Activated T-cell treated with anti-CD3 and anti-CD28 coated beads, Interleukin-2, amount 50 U/mL, for 24 hours (primary cell): Measurements from ENCODE around the gene ATRAID.
A peak's percentile ranks its signal among the peaks of the same experiment; 100 is the strongest.

Source experiments
- DNase-seq: peaks from one replicate; pipeline ENCODE4 v3.0.0-alpha.2; 2020
- H3K27ac Mint-ChIP-seq: 2 replicates; pipeline ENCODE4 v1.8.0; 2020; ENCODE audit warnings: mild to moderate bottlenecking, mixed read lengths
- H3K27me3 Mint-ChIP-seq: 2 replicates; pipeline ENCODE4 v1.8.0; 2020; ENCODE audit warnings: mixed read lengths
- H3K36me3 Mint-ChIP-seq: 2 replicates; pipeline ENCODE4 v1.8.0; 2020; ENCODE audit warnings: low read depth, mixed read lengths
- H3K4me1 Mint-ChIP-seq: 2 replicates; pipeline ENCODE4 v1.8.0; 2020; ENCODE audit warnings: low read depth, mixed read lengths
- H3K4me3 Mint-ChIP-seq: 2 replicates; pipeline ENCODE4 v1.8.0; 2020; ENCODE audit warnings: mild to moderate bottlenecking, moderate library complexity, mixed read lengths
- H3K9me3 Mint-ChIP-seq: 2 replicates; pipeline ENCODE4 v1.8.0; 2020; ENCODE audit warnings: mixed read lengths

The ATRAID gene

DNA sequence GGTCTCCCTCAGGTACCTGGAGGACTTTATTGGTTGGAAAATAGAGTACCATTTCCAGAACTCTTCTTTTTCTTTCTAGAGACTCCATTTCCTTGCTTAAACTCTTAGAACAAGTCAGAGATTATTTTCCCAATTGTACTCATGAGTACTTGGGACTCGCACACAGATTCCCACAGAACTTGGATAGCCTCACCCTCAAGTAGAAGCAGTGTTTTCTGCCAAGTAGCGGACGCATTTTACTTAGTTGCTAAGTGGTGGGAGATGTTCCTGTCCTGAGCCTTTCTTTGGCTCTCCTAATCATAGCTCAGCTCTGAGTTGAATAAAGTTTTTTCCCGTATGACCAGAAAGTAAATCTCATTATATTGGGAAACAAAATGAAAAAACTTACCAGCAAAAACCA, 33.8 kb downstream of the ATRAID start:
- no peak overlapping the region for H3K4me3 Mint-ChIP-seq

DNA sequence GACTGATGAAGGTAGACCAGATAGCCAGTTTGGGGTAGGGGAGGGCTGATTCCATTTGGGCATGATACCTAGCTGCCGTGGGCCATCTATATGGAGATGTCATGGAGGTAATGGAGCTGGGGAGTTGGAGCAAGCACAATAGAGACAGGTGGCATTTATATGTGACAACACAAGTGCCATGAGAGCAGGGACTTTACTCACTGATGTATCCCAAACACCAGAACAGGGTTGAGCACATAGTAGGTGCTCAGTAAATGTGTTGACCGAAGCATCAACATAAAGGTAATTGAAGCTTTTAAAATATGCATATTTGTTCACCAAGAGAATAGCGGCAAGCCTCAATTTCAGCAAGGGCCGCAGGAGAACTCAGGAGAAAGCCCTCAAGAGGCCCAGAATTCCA, 36.1 kb downstream of the ATRAID start:
- Mint-ChIP-seq H3K4me1 (no peaks in the 10 kb centered on the region), H3K36me3 (peaks cover 20% of the 10 kb centered on the region), H3K27me3 (peaks cover 14% of the 10 kb centered on the region), H3K4me3 (no peak overlapping the region), H3K27ac (no peak overlapping the region), H3K9me3 (no peaks in the 10 kb centered on the region)
- DNase-seq, result no peak

More for the DNA sequence above, 33.8 kb downstream of the ATRAID start:
- Mint-ChIP-seq H3K27ac (peak overlapping the region; percentile 22), H3K9me3 (no peaks in the 10 kb centered on the region), H3K4me1 (no peaks in the 10 kb centered on the region), H3K36me3 (peaks cover 42% of the 10 kb centered on the region), H3K27me3 (no peaks in the 10 kb centered on the region)
- no peak for DNase-seq

DNA sequence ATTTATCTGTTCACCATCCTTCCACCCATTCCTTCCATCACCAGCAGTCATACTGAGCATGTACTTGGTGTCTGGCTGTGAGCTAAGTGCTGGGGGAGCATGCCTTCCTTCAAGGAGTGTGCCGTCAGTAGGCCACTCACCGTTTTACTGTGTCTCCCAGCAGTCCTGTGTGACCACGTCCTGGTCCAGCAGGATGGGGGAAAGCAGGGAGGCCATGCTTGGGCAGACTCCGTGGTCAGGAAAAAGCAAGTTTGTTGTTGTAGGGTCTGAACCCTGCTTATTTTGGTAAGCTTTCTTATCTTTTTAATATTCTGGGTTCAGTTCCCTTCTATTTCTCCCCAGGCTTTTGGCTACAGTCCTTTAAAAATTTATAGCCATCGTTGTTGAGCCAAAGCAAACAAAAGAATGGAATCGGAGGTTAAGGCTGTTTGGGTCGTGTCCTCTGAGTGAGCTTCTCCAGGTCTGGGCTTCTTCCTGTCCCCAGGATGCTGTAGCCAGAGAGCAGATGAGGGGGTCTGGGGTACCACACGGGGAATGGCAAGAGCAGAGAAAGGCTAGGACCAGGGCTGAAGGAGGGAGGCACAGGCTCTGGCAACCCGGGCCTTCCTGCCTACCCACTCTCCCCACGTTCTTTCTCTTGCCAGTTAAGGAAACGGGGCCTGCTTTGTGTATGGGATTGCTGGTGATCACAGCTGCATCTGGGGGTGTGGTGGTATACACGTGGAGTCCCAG, 37.5 kb downstream of the ATRAID start:
- H3K27me3 Mint-ChIP-seq, result peaks cover 17% of the 10 kb centered on the region
- no peaks in the 10 kb centered on the region for H3K4me1 Mint-ChIP-seq
- H3K9me3 Mint-ChIP-seq, result no peaks in the 10 kb centered on the region
- peaks cover 5% of the 10 kb centered on the region for H3K36me3 Mint-ChIP-seq
- DNase-seq, result no peak
- H3K27ac Mint-ChIP-seq, result no peak overlapping the region
- no peak overlapping the region for H3K4me3 Mint-ChIP-seq

DNA sequence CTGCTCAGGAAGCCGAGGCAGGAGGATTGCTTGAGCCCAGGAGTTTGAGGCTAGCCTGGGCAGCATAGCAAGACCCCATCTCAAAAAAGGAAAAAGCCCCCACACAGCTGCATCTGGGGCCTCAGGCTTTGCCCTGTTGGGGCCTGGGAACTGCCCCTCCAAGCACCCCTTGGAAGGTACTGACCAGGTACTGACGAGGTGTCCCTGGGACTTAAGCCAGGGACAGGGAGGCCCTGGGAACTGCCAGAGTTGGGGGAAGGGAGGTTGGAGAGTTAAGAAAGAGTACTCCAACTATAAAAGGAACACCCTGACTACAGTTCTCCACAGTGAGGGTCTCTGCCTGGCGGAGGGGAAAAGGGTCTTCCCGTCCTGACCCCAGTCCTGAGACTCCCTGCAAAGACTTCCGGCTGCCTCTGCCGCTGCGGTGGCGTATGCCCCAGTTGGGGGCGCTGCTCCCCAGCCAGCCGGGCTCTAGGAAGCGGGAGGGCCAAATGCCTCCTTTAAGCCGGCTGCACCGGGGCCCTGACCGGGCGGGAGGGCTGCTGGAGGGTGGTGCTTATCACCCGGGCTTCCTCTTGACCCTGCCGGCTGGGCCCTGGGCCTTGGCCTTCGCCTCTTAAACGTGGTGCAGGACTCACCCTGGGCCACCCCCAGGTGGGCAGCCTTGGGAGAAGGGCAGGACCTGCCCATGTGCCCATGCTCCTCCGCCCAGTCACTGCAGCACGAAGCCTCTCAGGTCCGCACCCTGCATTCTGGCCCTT, 38.2 kb downstream of the ATRAID start:
- Mint-ChIP-seq H3K9me3 (no peaks in the 10 kb centered on the region), H3K36me3 (no peaks in the 10 kb centered on the region), H3K27me3 (peaks cover 23% of the 10 kb centered on the region), H3K27ac (no peak overlapping the region), H3K4me3 (no peak overlapping the region), H3K4me1 (no peaks in the 10 kb centered on the region)
- peak; percentile 73 for DNase-seq

DNA sequence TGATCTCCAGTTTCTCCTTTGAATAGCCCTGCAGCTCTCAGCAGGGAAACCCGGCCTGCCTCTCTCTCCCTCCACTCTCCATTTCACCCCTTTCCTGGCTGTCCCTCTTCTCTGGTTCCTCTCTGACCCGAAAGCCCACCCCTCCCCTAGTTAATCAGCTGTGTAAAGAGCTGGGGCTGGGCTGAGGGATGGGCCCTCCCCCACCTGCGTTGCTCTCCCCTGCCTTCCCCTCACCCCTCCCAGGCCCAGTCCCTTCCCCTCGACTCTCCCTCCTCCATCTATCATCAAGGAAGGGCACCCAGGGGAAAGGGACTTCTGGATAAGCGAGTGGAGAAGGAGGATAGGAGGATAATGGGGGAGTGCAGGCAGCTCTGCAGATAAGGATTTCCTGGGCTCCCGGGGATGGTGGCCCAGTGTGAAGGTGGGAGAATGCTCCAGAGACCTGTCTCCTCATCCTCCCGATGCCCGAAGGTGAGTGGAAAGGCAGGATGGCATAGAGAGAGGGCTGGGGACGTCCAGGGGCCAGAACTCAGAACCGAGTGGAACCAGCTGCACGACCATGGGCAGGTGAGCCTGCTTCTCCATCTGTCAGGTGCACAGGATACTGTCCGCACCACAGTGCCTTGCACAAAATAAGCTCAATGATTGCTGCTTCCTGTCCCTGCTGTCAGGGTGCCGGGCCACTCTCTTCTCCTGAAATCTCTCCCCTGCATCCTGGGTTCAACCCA, 39.0 kb downstream of the ATRAID start:
- H3K27me3 Mint-ChIP-seq, result peaks cover 29% of the 10 kb centered on the region
- H3K36me3 Mint-ChIP-seq, result no peaks in the 10 kb centered on the region
- no peaks in the 10 kb centered on the region for H3K4me1 Mint-ChIP-seq
- H3K27ac Mint-ChIP-seq, result no peak overlapping the region
- H3K9me3 Mint-ChIP-seq, result no peaks in the 10 kb centered on the region
- H3K4me3 Mint-ChIP-seq, result no peak overlapping the region
- no peak for DNase-seq

DNA sequence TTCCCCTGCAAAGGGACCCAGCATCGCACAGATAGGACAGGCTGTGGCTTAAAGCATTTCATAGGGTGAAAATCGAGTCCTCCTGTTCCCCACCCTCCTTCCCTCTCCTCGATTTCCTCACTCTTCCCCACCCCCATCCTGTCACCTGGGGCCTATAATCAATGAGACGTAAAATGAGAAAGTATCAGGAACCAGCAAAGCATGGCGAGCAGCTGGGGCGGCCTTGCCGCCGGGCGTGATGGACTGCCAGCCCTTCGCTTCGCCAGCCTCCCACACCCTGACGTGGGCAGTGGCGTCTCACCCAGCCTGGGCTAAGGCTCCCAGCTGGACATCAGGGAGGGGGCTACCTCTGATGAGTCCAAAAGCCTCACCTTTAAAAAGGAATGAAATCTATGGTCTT, 39.9 kb downstream of the ATRAID start:
- Mint-ChIP-seq H3K36me3 (no peaks in the 10 kb centered on the region), H3K9me3 (no peaks in the 10 kb centered on the region), H3K4me1 (no peaks in the 10 kb centered on the region), H3K4me3 (no peak overlapping the region), H3K27me3 (peaks cover 39% of the 10 kb centered on the region), H3K27ac (no peak overlapping the region)
- DNase-seq, result no peak

DNA sequence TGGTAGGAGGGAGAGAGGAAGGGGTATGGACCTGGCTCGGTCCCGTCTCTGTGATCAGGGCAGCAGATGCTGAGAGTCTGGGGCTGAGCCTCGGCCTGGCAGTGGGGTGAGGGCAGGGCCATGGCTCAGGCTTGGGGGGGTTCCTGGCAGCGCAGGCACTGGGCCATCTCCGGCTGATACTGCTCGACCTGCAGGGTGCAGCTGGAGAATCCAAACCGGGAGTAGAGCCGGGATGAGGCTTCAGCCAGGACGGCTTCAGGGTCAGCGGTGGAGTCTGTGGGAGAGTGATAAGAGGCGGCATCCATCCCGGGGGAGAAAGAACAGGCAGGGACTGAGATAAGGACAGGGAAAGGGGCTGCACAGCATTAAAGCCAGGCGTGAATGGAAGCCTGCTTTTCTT, 43.3 kb downstream of the ATRAID start:
- Mint-ChIP-seq H3K36me3 (no peaks in the 10 kb centered on the region), H3K27me3 (peaks cover 69% of the 10 kb centered on the region), H3K4me3 (no peak overlapping the region), H3K27ac (no peak overlapping the region), H3K9me3 (no peaks in the 10 kb centered on the region), H3K4me1 (no peaks in the 10 kb centered on the region)
- no peak for DNase-seq

DNA sequence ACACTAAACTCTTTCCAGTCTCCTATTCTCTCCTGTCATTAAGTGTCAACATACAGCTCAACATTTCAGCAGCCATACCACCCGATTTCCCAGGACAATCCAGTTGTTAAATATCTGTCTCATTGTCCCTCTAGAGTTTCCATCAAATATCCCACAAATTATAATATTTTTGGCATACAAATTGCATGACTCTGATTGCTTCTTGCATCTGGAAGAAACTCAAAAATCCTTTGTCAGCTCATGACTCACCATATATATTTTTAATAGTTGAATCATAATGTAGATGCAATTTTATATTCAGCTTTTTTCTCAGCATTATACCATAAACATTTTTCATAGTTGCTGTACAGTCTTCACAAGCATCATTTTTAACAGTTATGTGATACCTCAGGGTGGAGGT, 43.8 kb downstream of the ATRAID start:
- H3K4me3 Mint-ChIP-seq, result no peak overlapping the region
- peaks cover 74% of the 10 kb centered on the region for H3K27me3 Mint-ChIP-seq
- no peaks in the 10 kb centered on the region for H3K4me1 Mint-ChIP-seq
- H3K9me3 Mint-ChIP-seq, result no peaks in the 10 kb centered on the region
- DNase-seq, result no peak
- H3K36me3 Mint-ChIP-seq, result no peaks in the 10 kb centered on the region
- H3K27ac Mint-ChIP-seq, result no peak overlapping the region

DNA sequence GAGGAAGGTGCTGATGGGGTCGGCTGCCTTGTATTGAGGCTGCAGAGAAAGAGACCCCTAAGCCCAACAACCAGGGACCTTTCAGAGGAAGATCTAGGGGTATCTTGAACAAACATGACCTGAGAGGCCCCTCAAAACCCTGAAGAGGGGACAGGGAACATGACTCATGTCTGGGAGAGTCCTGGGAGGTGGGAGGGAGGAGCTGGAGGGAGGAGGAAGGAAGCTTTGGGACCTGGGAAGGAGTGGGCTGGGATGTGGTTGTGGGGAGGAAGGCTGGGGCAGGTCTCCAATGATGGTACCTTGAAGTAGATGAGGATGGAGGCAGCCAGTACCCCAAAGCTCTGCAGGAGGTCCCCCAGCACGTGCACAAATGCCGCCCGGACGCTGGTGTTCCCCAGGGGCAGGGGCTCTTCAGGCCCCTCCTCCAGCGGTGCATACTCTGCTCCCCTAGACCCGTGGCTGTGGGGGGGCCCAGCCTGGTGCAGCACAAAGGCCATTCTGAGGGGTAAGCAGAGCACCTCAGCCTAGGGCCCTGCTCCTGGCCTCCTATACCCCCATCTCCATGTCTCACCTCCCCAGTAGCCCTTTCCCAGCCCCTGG, 45.1 kb downstream of the ATRAID start:
- H3K27ac Mint-ChIP-seq, result no peak overlapping the region
- H3K4me1 Mint-ChIP-seq, result peaks cover 6% of the 10 kb centered on the region
- H3K4me3 Mint-ChIP-seq, result no peak overlapping the region
- H3K36me3 Mint-ChIP-seq, result no peaks in the 10 kb centered on the region
- peaks cover 73% of the 10 kb centered on the region for H3K27me3 Mint-ChIP-seq
- no peak for DNase-seq
- H3K9me3 Mint-ChIP-seq, result no peaks in the 10 kb centered on the region

DNA sequence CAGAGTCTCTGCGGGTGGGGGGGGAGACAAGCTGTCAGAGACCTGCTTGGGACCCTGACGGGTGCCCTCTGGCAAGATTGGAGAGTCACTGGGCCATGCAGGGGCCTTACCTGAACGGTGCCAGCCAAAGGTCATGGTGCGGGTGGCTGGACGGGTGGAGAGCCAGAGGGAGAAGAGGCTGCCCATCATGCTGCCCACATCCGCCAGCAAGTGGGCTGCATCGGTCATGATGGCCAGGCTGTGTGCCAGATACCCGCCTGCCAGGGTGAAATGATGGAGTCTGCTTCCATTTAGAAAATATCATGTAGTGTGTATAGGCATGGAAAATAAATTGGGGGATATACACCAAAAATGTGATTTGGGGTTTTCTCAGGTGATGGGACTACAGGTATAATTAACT, 46.2 kb downstream of the ATRAID start:
- DNase-seq, result no peak
- Mint-ChIP-seq H3K4me1 (peaks cover 6% of the 10 kb centered on the region), H3K36me3 (no peaks in the 10 kb centered on the region), H3K27me3 (peaks cover 73% of the 10 kb centered on the region), H3K9me3 (no peaks in the 10 kb centered on the region), H3K27ac (no peak overlapping the region), H3K4me3 (no peak overlapping the region)

DNA sequence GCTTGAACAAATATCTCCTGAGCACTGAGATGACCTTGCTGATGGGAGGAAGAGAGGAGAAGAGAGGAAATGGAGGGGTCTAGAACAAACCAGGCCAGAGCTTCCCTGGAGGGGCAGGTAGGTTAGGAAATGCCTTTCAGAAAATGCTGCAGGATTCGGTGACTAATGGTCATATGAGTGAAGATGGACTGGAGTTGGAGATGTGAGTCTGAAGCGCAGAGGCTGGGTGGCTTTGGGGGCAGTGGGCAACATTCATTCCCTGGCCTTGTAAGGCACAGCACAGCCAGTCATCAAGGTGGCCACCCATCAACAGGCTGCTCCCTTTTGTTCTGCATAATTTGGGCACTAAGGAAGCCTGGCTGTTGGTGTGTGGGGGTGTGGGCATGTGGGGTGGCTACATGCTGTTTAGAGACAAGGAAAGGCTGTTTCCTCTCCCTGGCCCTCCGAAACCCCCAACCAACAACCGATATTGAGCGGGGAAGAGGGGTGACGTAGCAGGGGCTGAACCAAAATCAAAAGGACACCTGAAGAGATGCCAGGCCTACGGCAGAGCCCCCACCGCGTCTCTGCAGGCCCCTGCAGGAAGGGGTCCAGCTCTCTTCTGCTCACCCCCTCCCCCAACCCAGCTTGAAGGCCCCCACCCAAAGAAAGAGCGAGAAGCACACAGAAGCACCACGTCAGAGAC, 49.5 kb downstream of the ATRAID start:
- H3K4me1 Mint-ChIP-seq, result peaks cover 25% of the 10 kb centered on the region
- peaks cover 70% of the 10 kb centered on the region for H3K27me3 Mint-ChIP-seq
- no peak for DNase-seq
- no peaks in the 10 kb centered on the region for H3K9me3 Mint-ChIP-seq
- H3K4me3 Mint-ChIP-seq, result peak overlapping the region; percentile 66
- H3K36me3 Mint-ChIP-seq, result no peaks in the 10 kb centered on the region
- no peak overlapping the region for H3K27ac Mint-ChIP-seq

DNA sequence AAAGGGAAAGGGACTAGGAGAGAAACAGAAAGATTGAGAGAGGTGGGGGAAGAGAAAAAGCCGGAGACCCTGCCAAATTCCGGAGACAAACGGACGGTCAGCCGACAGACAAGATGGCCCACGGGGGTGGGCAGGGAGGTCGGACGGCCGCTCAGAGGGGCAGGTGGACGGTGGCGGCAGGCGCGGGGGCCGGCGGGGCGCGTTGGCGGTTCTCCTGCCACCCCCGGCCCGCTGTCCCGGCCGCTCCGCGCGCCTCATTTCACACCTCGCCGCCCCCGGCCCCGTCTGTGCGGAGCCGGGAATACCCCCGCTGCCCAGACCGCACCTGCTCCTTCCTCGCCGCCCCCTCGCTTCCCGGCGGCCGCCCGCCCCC, 50.1 kb downstream of the ATRAID start:
- H3K27me3 Mint-ChIP-seq, result peaks cover 65% of the 10 kb centered on the region
- peak overlapping the region; percentile 66 for H3K4me3 Mint-ChIP-seq
- no peak for DNase-seq
- no peaks in the 10 kb centered on the region for H3K36me3 Mint-ChIP-seq
- no peak overlapping the region for H3K27ac Mint-ChIP-seq
- H3K4me1 Mint-ChIP-seq, result peaks cover 25% of the 10 kb centered on the region
- H3K9me3 Mint-ChIP-seq, result no peaks in the 10 kb centered on the region

DNA sequence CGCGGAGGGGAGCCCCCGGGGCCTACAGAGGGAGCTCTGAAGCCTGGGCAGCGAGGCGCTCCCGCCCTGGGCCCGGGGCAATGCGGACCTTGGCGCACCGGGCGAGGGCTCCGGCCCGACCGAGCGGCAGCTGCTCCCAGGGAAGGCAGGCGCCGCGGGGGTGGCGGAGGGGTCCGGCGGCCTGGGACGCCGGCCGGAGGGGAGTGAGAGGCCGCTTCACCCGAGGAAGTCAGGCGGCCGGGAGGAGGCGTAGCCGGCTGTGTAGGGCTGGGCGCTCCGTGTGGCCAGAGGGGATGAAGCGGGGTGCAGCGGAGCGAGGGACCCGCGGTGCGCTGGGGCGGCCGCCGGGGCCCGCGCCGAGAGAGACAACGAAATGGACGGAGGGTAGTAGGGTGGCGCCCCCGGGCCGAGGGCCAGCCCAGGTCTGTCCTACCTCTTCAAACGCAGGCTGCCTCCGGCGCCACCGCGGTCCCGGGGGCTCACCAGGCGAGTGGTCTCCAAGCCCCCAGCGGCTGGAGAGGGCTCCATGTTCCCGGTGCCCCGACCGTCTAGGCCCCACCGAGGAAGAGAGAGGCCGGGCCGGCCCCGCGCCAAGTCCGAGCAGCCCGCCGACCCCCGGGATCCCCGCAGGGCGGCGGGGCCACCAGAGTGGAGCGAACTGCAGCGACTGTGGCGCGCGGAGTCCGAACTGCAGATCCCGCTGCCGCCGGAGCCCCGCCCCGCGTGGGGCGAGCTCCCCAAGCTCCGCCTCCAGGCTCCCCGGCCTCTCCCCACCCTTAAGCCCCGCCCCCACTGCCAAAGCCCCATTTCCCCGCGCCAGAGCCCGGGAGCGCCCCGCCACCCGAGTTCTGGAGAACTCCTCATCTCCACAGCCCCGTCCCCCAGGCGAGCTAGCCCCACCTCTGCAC, 50.8 kb downstream of the ATRAID start, which contains the start of gene SLC30A3:
Gene SLC30A3, minus strand, starts transcription at position 669 of the 908 bp plus-strand sequence. Its CDS starts 141 bp downstream, at position 528.
- peak within 1 kb of the TSS; percentile 73 for H3K27ac Mint-ChIP-seq
- peaks cover 25% of the 10 kb centered on the region for H3K4me1 Mint-ChIP-seq
- peaks cover 57% of the 10 kb centered on the region for H3K27me3 Mint-ChIP-seq
- no peaks in the 10 kb centered on the region for H3K36me3 Mint-ChIP-seq
- peak within 1 kb of the TSS; percentile 78 for H3K4me3 Mint-ChIP-seq
- peak; percentile 79 for DNase-seq
- no peaks in the 10 kb centered on the region for H3K9me3 Mint-ChIP-seq
